ENCODE data around the gene HDAC4.

HDAC4 gene

DNA sequence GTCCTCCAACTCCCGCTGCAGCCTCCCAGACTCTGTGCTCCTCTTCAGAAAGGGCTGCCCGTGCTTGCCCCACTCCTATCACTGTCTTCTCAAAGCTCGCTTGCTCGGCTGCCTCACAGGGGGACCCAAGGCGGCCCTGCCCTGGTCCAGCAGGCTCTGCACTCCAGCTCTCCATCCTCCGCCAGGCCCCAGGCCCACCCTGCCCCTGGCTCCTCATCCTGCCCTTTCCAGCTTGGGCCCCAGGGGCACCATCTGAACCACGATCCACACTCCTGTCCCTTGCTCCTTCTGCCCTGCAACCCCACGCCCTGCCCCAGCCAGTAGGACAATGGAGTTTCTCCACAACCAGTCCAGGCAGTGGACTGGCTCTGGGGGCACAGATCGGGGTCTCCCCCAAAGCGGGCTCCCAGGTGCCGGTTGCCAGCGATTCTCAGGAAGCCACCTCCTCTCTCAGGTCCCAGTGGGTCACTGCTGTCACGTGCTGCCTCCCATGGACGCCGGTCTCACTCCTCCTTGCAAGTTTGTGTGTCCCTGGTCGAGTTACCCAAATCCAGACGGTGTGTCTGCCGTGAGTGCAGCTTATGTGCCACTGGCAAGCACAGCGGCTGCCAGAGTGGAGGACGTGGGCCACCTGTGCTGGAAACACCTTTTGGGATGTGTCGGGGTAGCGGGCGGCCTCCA lies 238.5 kb downstream of the HDAC4 start:
- DNase-seq (ENCODE audit: low read depth in 1 of 2, low spot score in 1 of 2): no peak

DNA sequence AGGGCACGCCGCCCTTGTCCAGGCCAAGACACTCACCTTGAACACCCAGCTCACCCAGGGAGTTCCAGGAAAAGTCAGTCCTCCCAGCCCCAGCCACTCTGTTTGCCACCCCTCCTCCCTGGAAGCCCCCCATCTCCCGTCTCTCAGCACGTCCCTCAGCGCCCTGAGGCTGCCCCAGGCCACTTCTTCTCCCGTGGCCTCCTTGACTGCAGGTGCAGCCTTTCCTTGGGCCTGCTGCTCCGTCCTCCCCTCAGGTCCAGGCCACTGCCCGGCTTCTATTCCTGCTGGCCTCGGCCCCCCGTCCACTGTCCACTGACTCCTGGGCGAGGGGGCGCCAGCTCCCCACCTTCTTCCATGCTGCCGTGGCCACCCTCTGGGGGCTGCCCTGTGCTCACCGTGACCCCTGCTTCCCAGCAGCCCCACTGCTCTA lies 239.1 kb downstream of the HDAC4 start:
- no peak for DNase-seq (ENCODE audit: low read depth in 1 of 2, low spot score in 1 of 2)

- no peak for DNase-seq (ENCODE audit: low read depth in 1 of 2, low spot score in 1 of 2)
These were observed 240.3 kb downstream of the HDAC4 start for GRCh38 chr2:239160226-239161143.

- peak in 1 of 2 donors; percentile 0 for DNase-seq (ENCODE audit: low read depth in 1 of 2, low spot score in 1 of 2)
These were observed 241.3 kb downstream of the HDAC4 start for GRCh38 chr2:239159476-239159911.

DNA sequence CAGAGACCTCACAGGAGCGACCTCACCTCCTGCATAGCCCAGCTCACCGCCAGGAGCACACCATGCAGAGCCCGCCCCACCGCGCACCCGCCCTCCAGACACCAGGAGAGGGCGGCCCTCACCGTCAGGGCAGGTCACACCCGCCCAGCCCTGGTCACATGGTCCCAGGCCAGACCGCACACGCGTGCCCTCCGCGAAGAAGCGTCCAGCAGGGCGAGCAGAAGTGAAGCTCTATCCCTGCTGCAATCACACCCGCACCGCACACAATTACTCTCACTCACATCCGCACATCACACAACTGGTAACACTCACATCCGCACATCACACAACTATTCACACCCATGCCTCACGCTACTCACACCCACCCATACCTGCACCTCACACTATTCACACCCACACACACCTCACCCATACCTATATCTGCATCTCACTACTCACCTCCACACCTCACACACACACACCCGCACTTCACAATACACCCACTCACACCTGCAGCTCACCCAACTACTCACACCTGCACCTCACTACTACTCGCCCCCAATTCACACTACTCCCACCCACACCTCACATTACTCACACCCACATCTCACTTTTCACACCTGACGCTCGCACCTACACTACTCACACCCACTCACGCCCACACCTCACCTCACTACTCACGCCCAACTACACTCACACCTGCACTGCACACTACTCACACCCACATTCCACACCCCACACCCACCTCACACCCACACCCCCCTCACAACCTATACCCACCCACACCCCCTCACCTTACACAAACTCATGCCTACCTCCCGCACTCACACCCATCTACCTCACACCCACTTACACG lies 242.0 kb downstream of the HDAC4 start:
- peak in 1 of 2 donors; percentile 1 for DNase-seq (ENCODE audit: low read depth in 1 of 2, low spot score in 1 of 2)

GRCh38 chr2:239157771-239158170 lies 243.0 kb downstream of the HDAC4 start:
- no peak for DNase-seq (ENCODE audit: low read depth in 1 of 2, low spot score in 1 of 2)

DNA sequence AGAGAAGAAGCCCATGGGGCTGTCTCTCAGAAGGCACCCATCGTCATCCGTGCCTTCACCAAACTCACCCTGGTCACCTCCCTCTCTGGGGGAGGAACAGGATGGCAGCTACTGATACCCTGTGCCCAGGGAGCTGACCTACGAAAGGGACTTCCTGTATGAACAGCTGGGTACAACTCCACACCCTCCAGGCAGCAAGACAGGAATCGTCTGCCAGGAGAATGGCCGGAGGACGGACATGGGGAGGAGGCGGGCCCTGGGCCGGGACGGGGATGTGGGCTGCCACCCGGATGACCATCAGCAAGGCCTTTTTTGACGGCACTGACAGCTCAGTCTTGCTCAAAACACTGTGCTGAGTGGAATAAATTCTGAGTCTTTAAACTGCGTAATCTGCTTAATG lies 243.6 kb downstream of the HDAC4 start:
- DNase-seq (ENCODE audit: low read depth in 1 of 2, low spot score in 1 of 2): no peak

DNA sequence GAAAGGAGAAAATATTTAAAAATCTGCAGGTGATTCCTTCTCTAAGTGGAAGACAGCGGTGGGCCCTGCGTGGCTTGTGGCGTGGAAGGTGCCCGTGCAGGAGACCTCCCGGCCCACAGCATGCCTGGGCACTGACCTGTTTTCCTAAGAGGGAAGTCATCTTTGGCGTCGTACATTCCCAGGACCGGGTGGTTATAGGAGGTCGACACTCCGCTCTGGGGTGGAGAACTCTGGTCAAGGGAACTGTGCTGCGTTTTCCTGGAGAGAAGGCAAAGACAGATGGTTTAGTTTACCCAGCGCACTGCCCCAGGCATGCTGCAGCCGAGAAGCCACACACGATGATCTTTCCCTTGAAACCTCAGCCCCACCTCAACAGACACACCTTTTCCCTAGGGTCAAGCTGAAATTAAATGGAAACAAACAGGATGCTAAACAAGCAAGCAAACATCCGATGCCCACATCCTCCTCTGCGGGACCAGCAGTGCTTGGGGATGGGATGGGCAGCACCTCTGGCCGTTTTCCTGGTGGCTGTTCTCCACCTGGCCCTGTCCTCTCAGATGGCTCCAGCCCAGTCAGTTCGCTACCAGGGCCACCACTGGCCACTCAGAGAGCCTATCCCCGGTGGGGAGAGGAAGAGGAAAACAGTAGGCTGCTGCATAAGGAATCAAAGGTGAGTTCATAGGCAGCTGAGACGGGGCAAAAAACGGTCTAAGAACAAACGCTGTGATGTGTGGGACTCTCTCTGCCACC lies 244.1 kb downstream of the HDAC4 start:
- DNase-seq (ENCODE audit: low read depth in 1 of 2, low spot score in 1 of 2): no peak

GRCh38 chr2:239155806-239156480 lies 244.9 kb downstream of the HDAC4 start:
- DNase-seq (ENCODE audit: low read depth in 1 of 2, low spot score in 1 of 2): no peak

GRCh38 chr2:239154971-239155805 lies 245.6 kb downstream of the HDAC4 start:
- DNase-seq (ENCODE audit: low read depth in 1 of 2, low spot score in 1 of 2): no peak

GRCh38 chr2:239153806-239154591 lies 246.8 kb downstream of the HDAC4 start:
- no peak for DNase-seq (ENCODE audit: low read depth in 1 of 2, low spot score in 1 of 2)

GRCh38 chr2:239152916-239153305 lies 247.9 kb downstream of the HDAC4 start:
- DNase-seq (ENCODE audit: low read depth in 1 of 2, low spot score in 1 of 2): no peak

GRCh38 chr2:239152239-239152915 lies 248.4 kb downstream of the HDAC4 start:
- no peak for DNase-seq (ENCODE audit: low read depth in 1 of 2, low spot score in 1 of 2)

DNA sequence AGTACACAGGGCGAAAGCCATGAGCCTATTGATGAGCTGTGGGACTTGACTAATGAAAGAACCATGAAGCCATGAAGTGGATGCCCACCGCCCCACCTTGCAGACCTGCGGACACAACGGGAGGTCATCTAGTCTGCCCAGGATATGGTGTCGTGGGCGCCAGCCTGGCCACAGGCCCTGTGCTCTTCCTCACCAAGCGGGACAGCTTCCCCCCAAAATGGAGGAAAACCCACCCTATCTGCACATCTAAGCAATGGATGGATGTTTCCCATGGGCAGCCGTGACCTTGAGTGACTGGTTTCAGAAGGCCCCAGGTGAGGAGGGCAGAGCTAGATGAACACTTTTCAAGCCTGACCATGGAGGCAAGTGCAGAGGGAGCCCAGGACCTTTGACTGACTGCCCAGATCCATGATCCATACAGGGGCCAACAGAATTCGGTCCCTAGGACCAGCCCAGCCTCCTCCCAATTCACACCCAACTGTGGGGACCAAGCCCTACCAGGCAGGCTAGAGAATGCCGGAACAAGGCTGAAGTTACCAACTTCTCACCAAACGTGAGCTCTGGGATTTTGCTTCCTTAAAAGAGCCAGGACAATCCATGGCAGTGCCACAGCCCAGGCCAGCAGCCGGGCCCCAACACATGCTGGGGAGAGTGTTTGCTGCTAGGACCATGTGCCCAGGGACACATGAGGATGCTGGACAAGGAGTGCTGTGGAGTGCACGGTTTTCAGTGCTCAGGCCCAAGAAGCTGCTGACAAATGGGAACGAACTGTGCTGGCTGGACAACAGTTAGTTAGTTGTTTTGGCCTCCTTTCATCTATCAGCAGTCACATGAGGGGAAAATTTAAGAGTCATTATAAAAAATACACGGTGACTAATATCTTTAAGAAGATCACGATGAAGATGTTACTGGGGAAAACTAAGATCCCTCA lies 249.4 kb downstream of the HDAC4 start:
- DNase-seq (ENCODE audit: low read depth in 1 of 2, low spot score in 1 of 2): no peak

- DNase-seq (ENCODE audit: low read depth in 1 of 2, low spot score in 1 of 2): no peak
These were observed 250.5 kb downstream of the HDAC4 start for GRCh38 chr2:239150125-239151011.

DNA sequence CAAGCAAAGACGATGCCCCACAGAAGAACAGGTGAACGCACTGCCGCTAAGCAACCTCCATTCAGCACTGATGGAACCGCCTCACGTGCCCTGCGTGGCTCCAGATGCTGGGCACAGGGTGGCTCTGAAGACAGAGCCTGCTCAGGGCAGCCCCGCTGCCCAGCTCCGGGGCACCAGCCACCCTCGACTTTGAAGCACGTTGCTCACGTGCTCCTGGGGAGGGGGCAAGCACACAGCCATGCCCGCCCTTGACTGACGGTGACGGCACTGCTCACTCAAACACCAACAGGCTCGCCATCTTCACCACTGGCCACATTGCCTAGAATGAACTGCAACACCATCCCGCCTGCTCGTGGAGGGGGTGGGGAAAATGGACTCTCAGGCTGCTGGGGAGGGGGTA lies 251.3 kb downstream of the HDAC4 start:
- no peak for DNase-seq (ENCODE audit: low read depth in 1 of 2, low spot score in 1 of 2)

Data from activated T-helper 1 cell treated with anti-CD3 and anti-CD28 coated beads, Interleukin-2, amount 50 U/mL, for 16 hours (primary cell).